ENCODE results near the gene RNGTT.

RNGTT gene

GRCh38 chr6:88641178-88641903, 322.1 kb downstream of the RNGTT start:
- no peak for DNase-seq

- DNase-seq: no peak
Observed at GRCh38 chr6:88637761-88638545, 325.5 kb downstream of the RNGTT start.

- no peak for DNase-seq
Observed at GRCh38 chr6:88636871-88637270, 326.5 kb downstream of the RNGTT start.

GRCh38 chr6:88633782-88634181, 329.6 kb downstream of the RNGTT start:
- DNase-seq: no peak

GRCh38 chr6:88631830-88632229, 331.6 kb downstream of the RNGTT start:
- DNase-seq: no peak

GRCh38 chr6:88629838-88630494, 333.5 kb downstream of the RNGTT start:
- DNase-seq: no peak

- DNase-seq: peak; percentile 42
Observed at GRCh38 chr6:88626460-88626859, 337.0 kb downstream of the RNGTT start.

GRCh38 chr6:88623531-88623930, 339.9 kb downstream of the RNGTT start:
- no peak for DNase-seq

- DNase-seq: no peak
Observed at GRCh38 chr6:88619951-88620350, 343.5 kb downstream of the RNGTT start.

- no peak for DNase-seq
Observed at GRCh38 chr6:88616380-88616779, 347.0 kb downstream of the RNGTT start.

GRCh38 chr6:88614316-88614877, 349.0 kb downstream of the RNGTT start:
- no peak for DNase-seq

GRCh38 chr6:88612631-88613030, 350.8 kb downstream of the RNGTT start:
- DNase-seq: no peak

GRCh38 chr6:88611721-88612120, 351.7 kb downstream of the RNGTT start:
- no peak for DNase-seq

- DNase-seq: no peak
Observed at GRCh38 chr6:88609983-88610382, 353.4 kb downstream of the RNGTT start.

GRCh38 chr6:88605271-88605670, 358.1 kb downstream of the RNGTT start:
- no peak for DNase-seq

- no peak for DNase-seq
Observed at GRCh38 chr6:88599571-88599970, 363.8 kb downstream of the RNGTT start.

GRCh38 chr6:88596801-88597200, 366.6 kb downstream of the RNGTT start:
- no peak for DNase-seq

GRCh38 chr6:88588938-88589337, 374.5 kb downstream of the RNGTT start:
- DNase-seq: no peak

- no peak for DNase-seq
Observed at GRCh38 chr6:88587150-88587520, 376.3 kb downstream of the RNGTT start.

- DNase-seq: no peak
Observed at GRCh38 chr6:88586371-88587149, 376.9 kb downstream of the RNGTT start.

- no peak for DNase-seq
Observed at GRCh38 chr6:88585276-88585692, 378.1 kb downstream of the RNGTT start.

GRCh38 chr6:88584581-88585275, 378.7 kb downstream of the RNGTT start:
- DNase-seq: no peak
